ENCODE data around the gene GTPBP6.

DNA sequence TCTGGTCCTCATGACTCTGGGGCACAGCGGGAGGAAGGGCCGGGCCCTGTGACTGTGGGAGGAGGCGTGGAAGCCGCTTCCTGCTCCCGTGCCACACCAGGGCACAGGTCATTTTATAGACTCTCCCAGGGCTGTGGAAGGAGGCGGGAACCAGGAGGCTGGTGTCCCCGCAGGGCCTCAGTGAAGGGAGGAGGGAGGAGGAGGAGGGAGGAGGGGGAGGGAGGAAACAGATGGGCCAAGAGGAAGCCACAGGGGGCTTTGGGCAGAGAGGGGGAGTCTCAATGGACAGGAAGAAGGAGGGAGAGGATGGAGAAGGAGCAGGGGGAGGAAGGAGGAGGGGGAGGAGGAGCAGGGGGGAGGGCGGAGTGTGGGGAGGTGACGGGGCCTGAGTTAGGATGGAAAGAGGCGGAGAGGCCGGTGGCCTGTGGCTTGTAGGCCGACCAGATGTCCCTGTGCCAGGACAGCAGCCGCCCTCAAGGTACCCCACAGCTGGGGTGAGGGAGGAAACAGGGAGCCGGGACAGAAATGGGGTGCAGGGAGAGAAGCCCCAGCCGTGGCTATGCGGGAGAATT is 43.6 kb downstream of the GTPBP6 start:
- TF ChIP-seq, protein P1, sequence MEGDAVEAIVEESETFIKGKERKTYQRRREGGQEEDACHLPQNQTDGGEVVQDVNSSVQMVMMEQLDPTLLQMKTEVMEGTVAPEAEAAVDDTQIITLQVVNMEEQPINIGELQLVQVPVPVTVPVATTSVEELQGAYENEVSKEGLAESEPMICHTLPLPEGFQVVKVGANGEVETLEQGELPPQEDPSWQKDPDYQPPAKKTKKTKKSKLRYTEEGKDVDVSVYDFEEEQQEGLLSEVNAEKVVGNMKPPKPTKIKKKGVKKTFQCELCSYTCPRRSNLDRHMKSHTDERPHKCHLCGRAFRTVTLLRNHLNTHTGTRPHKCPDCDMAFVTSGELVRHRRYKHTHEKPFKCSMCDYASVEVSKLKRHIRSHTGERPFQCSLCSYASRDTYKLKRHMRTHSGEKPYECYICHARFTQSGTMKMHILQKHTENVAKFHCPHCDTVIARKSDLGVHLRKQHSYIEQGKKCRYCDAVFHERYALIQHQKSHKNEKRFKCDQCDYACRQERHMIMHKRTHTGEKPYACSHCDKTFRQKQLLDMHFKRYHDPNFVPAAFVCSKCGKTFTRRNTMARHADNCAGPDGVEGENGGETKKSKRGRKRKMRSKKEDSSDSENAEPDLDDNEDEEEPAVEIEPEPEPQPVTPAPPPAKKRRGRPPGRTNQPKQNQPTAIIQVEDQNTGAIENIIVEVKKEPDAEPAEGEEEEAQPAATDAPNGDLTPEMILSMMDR (IDR thresholded peaks at IDR 0.05; ENCODE audit: insufficient read depth, low read length, poor library complexity, severe bottlenecking) = no peak
- no peak for TF ChIP-seq EZH2phosphoT487 (conservative IDR thresholded peaks at IDR 0.05; ENCODE audit: low read length)

Data from SU-DHL-6 (cell line).